NOMO-1 (cell line): ENCODE data around the gene GNG12.

Source experiments
- DNase-seq, 2 experiments: peaks; one replicate each; lab custom pipeline; 2025; ENCODE audit not compliant: unreplicated experiment in 2 of 2; lab: John Stamatoyannopoulos, UW

The GNG12 gene

GRCh38 chr1:67713057-67713846 is 120.0 kb downstream of the GNG12 start:
- peak in 1 of 2 experiments; percentile 19 for DNase-seq

GRCh38 chr1:67711855-67712212 is 121.4 kb downstream of the GNG12 start:
- DNase-seq: no peak

- DNase-seq: no peak
These were observed 122.0 kb downstream of the GNG12 start for GRCh38 chr1:67711158-67711854.

GRCh38 chr1:67710417-67710816 is 122.8 kb downstream of the GNG12 start:
- DNase-seq: no peak

- no peak for DNase-seq
These were observed 124.7 kb downstream of the GNG12 start for GRCh38 chr1:67708606-67709005.

GRCh38 chr1:67705735-67706453 is 127.4 kb downstream of the GNG12 start:
- no peak for DNase-seq

- no peak for DNase-seq
These were observed 128.9 kb downstream of the GNG12 start for GRCh38 chr1:67704351-67704750.

- no peak for DNase-seq
These were observed 131.4 kb downstream of the GNG12 start for GRCh38 chr1:67701876-67702275.

GRCh38 chr1:67700692-67701410 is 132.4 kb downstream of the GNG12 start:
- DNase-seq: no peak

- DNase-seq: no peak
These were observed 133.0 kb downstream of the GNG12 start for GRCh38 chr1:67700220-67700619.

GRCh38 chr1:67696708-67697107 is 136.6 kb downstream of the GNG12 start:
- no peak for DNase-seq

GRCh38 chr1:67695963-67696362 is 137.3 kb downstream of the GNG12 start:
- DNase-seq: no peak

GRCh38 chr1:67691712-67692111 is 141.6 kb downstream of the GNG12 start:
- no peak for DNase-seq

GRCh38 chr1:67690411-67690810 is 142.9 kb downstream of the GNG12 start:
- no peak for DNase-seq

- no peak for DNase-seq
These were observed 143.3 kb downstream of the GNG12 start for GRCh38 chr1:67690018-67690363.

GRCh38 chr1:67689267-67690017 is 143.8 kb downstream of the GNG12 start:
- DNase-seq: no peak

GRCh38 chr1:67688526-67689219 is 144.6 kb downstream of the GNG12 start:
- DNase-seq: peak; percentile 34 to 42

- DNase-seq: peak; percentile 58 to 63
These were observed 145.6 kb downstream of the GNG12 start for GRCh38 chr1:67687649-67688048.

- no peak for DNase-seq
These were observed 146.1 kb downstream of the GNG12 start for GRCh38 chr1:67687198-67687545.
